H1 (cell line): ENCODE results near the gene CRHR1. TPM values are rescaled to one million over a fixed set of nuclear protein-coding genes. Genes with fewer than 3 reads are reported as not detected.

Experiments used
- BCL11A ChIP-seq, 2 experiments: IDR thresholded peaks; one replicate each; pipeline ENCODE4 v1.6.1; 2011; ENCODE audit warnings: low read depth in 2 of 2, low read length in 2 of 2, mild to moderate bottlenecking in 2 of 2
- CBX8 ChIP-seq: fragments of 300-800, 300-1000 bp; sonication (generic); IDR thresholded peaks from 2 replicates; pipeline ENCODE4 v1.7.1; 2016; ENCODE audit warnings: low read depth, low read length, borderline replicate concordance
- CTBP2 ChIP-seq: IDR thresholded peaks from 2 replicates; pipeline ENCODE4 v1.7.0; 2011; ENCODE audit warnings: borderline replicate concordance, mild to moderate bottlenecking, moderate library complexity, mixed read lengths, low read length; ENCODE audit not compliant: insufficient read depth, insufficient read length
- polyA plus RNA-seq, 7 experiments: library from polyadenylated mRNA; depleted of rRNA in 3 of 7; stranded (reverse) in 5 of 7; unstranded in 2 of 7; fragments of >200 nt in 5 of 7; fragments of 200-250 nt in 2 of 7; gene quantifications; 1 replicate in 5 of 7; 2 replicates in 1 of 7; 4 replicates in 1 of 7; pipeline versions ENCODE4 v1.2.1 to v1.2.3, GENCODE V29; 2011 to 2013; ENCODE audit warnings: missing spikeins in 2 of 7, mixed read lengths in 2 of 7
- total RNA-seq: library from RNA; stranded (reverse); fragmentation: NEBNext Ultra II Directional; extraction: Animal tissue kit (Norgen Biotek cat#: 25700); gene quantifications from 2 replicates; pipeline ENCODE4 v1.2.1, GENCODE V29; 2021

CRHR1 gene
- total and polyA plus RNA-seq, 2 of the 8 experiments (the other 6 are each of a cell fraction or from before 2014, with no cell fraction given) = 0.56 to 1.7 TPM

DNA sequence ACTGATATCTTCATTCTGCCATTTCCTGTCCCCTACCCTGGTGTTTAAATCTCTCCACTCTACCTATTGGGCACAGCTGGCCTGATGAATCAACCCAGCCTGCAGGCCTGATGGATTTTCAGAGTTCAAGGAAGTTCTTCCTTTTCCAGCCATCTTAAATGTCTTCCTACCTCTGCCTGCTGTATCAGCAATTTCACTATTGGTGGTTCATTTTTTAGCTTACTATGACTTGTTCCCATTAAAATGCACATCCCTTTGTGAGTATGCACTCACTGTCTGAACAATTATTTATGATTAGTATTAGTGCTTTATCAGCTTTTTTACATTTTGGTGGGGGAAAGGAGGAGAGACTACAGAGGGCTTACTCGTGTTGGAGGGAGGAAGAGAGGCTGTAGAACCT lies 48.6 kb upstream of the CRHR1 start (continued):
- TF ChIP-seq CTBP2 = no peak
- TF ChIP-seq CBX8 = no peak
- no peak for TF ChIP-seq BCL11A (IDR thresholded peaks at IDR 0.05; ENCODE audit: low read depth in 2 of 2, low read length in 2 of 2)
